Posterior vena cava (tissue), 2 donors: ENCODE measurements around the gene IL12RB2. TPM values are rescaled to one million over a fixed set of nuclear protein-coding genes. Genes with fewer than 3 reads are reported as not detected.

Experiments used
- DNase-seq: peaks from one replicate; pipeline ENCODE4 v3.0.0-alpha.2; 2020; ENCODE audit warnings: low spot score
- intact Hi-C, 2 donors: fragments of 100-400 bp; cut with DNase I; formaldehyde crosslinking; loops; one replicate each; pipeline versions ENCODE4 v1.14.1 to v1.14.2; 2022 to 2023
- long read RNA-seq, 2 donors: library from polyadenylated mRNA; unstranded; transcript quantifications; one replicate each; pipeline ENCODE4 v2.0.0, GENCODE V29; 2020 to 2021
- total RNA-seq, 2 donors: library from RNA; stranded (reverse); fragmentation: NEBNext Ultra II Directional; extraction: Animal tissue kit (Norgen Biotek cat#: 25700); gene quantifications; one replicate each; pipeline ENCODE4 v1.2.1, GENCODE V29; 2021
- donor health status: DM: yes; HTN: yes; CAD: no.
- donor health status: DM: yes; HTN: yes; CAD: no.

Gene IL12RB2, protein sequence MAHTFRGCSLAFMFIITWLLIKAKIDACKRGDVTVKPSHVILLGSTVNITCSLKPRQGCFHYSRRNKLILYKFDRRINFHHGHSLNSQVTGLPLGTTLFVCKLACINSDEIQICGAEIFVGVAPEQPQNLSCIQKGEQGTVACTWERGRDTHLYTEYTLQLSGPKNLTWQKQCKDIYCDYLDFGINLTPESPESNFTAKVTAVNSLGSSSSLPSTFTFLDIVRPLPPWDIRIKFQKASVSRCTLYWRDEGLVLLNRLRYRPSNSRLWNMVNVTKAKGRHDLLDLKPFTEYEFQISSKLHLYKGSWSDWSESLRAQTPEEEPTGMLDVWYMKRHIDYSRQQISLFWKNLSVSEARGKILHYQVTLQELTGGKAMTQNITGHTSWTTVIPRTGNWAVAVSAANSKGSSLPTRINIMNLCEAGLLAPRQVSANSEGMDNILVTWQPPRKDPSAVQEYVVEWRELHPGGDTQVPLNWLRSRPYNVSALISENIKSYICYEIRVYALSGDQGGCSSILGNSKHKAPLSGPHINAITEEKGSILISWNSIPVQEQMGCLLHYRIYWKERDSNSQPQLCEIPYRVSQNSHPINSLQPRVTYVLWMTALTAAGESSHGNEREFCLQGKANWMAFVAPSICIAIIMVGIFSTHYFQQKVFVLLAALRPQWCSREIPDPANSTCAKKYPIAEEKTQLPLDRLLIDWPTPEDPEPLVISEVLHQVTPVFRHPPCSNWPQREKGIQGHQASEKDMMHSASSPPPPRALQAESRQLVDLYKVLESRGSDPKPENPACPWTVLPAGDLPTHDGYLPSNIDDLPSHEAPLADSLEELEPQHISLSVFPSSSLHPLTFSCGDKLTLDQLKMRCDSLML
- 1 to 10 TPM; 1.1 to 2.8 TPM for total RNA-seq
- long read RNA-seq, donor 1, partial matches to known transcripts = 1 of 2 reads
- long read RNA-seq, donor 1, other reads (novel, unspliced or antisense) = 1 of 2 reads
- long read RNA-seq, donor 2, partial matches to known transcripts = 0 of 1 reads
- long read RNA-seq, donor 2, other reads (novel, unspliced or antisense) = 1 of 1 reads

DNA sequence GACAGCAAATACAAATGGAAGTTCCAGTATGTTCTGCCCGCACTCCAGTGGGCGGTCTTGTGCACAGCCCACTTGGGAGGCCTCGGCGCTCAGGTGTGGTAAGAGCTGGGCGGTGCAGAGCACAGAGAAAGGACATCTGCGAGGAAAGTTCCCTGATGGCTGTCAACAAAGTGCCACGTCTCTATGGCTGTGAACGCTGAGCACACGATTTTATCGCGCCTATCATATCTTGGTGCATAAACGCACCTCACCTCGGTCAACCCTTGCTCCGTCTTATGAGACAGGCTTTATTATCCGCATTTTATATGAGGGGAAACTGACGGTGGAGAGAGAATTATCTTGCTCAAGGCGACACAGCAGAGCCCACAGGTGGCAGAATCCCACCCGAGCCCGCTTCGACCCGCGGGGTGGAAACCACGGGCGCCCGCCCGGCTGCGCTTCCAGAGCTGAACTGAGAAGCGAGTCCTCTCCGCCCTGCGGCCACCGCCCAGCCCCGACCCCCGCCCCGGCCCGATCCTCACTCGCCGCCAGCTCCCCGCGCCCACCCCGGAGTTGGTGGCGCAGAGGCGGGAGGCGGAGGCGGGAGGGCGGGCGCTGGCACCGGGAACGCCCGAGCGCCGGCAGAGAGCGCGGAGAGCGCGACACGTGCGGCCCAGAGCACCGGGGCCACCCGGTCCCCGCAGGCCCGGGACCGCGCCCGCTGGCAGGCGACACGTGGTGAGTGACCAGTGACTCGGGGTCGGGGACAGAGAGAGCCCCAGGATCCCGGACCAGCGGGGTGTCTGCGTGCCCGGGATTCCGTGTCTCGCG is at the start of gene IL12RB2:
TSS of gene IL12RB2 (plus strand) at position 623 of the 810 bp plus-strand sequence. CDS start 12,496 bp downstream, outside the sequence.
- intact Hi-C loops = no loop called here
- no peak for DNase-seq

DNA sequence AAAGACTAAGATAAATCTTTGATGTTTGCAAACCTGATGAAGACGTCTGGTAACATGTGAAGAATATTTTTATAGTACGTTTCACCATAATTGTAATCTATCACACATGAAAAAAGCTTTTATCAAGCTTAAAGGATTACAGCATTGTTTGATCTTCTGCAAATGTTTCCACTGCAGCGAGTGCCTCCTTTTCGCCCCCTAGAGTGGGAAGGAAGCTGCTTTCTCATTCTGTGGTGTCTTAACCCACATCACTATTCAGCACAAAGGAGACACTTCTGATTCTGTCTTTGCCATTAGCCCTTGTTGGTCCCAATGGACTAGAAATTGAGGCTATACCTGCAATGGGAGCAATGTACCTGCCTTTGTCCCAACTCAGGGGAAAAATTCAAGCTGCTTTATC is 46.0 kb upstream of the IL12RB2 start:
- no peak for DNase-seq

DNA sequence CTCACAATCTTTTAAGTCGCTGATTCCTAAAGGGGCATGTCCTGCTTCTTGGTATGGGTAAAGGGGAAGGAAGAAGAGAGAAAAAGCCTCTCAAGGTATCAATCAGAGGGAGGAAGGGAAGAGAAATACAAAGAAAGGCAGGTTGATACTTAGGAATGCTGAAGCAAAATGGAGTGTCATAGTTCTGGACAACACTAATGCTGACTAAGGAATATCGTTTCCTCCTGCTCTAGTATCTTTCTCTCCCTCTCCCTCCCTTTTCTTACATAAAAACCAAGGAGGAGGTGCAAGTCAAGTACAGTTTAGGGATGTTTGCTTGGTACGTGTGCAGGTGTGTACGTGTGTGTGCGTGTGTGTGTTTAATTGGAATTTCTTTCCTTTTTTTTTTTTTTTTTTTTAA is 44.9 kb upstream of the IL12RB2 start:
- intact Hi-C loops = no loop called here
- DNase-seq = no peak

More for the DNA sequence above, 46.0 kb upstream of the IL12RB2 start:
- intact Hi-C loops = no loop called here

DNA sequence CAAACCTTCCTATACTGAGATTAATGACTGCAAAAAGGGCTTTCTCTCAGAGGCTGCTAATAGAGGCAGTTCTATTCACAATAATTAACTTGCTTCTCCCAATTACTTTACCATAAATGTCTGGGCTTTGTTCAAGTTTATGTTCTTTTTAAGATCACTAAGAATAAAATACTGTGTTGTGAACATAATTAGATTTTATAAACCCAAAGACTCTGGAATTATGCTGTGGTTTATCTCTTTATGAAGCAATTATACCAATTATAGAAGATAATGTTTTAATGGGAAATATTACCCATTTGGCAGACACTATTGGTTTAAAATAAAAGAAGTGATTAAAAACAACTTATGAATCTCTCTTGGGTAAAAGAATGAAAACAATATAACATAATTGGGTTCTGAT is 43.5 kb upstream of the IL12RB2 start:
- DNase-seq = no peak
- intact Hi-C loops = no loop called here

DNA sequence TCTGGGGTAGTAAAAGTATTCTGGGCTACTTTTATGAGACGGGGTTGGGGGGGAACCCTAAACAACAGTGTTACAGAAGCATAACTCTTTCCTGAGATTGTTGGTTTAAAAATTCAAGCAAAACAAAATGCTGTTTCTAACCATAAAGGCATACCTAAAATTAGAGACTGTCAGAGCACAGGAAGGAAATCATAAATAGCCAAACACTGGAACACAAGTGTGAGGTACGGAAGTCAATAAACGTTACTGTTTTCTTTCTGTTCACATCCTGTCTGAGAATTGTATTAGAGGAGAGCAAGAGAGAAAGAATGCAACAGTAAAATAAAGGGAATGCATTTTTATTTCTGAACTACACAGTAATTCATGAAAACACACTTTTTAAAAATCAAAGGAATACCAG is 42.8 kb upstream of the IL12RB2 start:
- no peak for DNase-seq
- intact Hi-C loops = no loop called here

DNA sequence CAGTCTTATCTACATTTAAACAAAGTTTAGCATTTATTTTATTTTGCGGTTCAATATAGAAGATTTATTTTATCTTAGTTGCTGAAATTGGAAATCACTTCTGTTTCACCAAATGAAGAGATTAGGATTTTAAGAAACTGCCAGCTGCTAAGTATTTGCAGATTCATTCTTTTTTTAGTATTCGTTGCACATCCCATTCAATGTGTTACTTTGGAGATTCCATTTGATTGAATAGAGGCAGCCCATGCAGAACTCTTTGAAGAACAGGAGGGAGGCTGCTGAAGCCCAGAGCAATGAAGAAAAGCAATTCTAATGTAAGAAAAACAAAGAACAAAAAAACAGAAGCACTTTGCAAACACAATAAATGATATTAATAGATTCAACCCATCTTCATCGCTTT is 38.6 kb upstream of the IL12RB2 start:
- DNase-seq = no peak

DNA sequence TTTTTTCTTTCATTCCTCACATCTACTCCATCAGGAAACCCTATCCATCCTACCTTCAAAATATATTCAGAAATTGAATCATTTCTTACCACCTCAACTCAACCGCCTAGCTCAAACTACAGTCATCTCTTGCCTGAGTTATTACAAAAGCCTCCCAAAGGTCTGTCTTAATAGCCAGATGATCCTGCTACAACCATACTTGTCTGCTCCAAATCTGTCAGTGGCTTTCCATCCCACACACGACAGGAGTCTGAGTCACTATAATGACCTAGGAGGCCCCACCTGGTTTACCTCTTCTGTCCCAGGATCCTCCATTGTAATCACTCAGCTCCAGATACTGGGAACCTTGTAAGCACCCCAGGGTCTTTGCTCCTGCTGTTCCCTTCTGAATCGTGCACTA is 37.1 kb upstream of the IL12RB2 start:
- DNase-seq = no peak
- intact Hi-C loops = no loop called here

More for the DNA sequence above, 38.6 kb upstream of the IL12RB2 start:
- intact Hi-C loops = no loop called here

DNA sequence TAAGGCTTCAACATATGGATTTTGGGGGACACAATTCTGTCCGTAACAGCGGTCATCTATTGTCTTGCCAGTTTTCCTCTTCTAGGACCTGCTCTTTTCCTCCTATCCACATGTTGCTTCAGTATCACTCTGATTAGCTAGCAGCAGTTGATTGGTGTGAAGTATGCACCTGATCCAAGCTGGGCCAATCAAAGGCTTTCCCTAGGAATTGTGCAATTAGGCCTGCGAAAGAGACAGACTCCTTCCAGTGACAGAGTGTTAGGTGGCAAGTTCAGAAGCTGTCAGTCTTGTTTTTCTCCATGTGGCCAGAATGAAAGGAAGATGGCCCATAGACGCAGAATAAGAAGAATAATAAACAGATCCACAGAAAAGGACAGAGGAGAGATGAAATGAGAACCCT is 34.1 kb upstream of the IL12RB2 start:
- DNase-seq = no peak
- intact Hi-C loops = no loop called here

DNA sequence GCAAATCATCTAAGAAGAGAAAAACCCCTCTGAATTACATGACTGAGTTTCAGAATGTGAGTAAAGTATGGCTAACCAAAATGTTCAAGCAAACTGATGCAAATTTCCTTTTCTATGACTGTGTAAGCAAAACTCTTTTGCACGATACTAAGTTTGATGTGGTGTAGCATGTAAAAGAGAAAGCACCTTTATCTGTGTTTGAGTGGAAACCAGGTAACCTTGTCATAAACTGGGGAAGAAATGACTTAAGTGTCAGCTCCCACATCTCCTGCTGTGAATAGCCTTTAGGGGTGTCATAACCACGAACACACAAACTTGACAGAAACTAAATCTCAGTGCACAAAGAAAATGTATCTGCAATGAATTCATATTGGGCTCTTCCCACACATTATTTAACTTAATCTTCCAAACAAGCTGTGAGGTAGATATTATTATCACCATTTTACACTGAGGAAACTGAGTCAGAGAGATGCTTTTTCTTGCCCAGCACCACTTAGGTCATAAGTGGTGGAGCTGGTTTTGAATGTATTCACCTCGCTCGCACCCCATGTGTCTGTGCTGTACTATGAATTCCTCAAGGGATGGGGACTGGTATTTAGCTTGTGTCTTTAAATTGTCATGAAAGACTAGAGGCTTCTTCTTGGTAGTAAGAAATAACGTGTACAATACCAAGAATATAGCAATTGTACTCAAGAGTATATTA is 32.9 kb upstream of the IL12RB2 start:
- DNase-seq = no peak
- intact Hi-C loops = no loop called here

DNA sequence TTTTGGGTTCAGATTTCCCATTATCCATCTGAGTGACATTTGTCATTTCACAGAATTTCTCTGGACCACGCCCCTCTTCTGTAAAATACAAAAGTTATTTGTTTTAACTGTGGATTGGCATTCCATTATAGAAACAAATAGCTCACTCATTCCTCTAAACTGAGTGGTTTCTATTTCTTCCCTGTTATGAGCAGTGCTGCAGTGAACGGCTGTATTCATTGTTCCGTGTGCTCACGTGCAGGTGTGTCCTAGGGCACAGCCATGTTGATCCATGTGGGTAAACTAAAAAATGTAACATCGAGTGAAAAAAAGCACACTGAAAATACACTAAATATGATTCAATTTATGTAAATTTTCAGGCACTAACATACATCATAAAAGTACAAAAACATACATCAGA is 27.0 kb upstream of the IL12RB2 start:
- intact Hi-C loops = no loop called here
- no peak for DNase-seq

DNA sequence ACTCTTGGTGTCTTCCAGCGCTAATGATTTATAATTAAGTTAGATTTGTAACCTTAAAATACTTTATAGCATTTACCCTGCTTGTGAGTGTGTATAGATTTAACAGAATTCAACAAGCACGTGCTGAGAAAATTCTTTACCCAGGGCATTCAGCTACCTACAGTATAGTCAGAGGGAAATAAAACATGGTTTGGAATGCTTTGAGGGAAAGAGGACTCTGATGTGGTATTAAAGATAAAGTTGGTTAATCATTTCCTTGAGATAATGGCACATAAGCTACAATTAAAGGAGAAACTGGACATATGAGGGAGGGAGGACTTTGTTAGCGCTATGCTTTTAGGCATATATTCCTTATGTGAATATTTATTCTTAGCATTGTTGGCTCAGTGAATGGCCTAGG is 26.4 kb upstream of the IL12RB2 start:
- no peak for DNase-seq
- intact Hi-C loops = no loop called here

DNA sequence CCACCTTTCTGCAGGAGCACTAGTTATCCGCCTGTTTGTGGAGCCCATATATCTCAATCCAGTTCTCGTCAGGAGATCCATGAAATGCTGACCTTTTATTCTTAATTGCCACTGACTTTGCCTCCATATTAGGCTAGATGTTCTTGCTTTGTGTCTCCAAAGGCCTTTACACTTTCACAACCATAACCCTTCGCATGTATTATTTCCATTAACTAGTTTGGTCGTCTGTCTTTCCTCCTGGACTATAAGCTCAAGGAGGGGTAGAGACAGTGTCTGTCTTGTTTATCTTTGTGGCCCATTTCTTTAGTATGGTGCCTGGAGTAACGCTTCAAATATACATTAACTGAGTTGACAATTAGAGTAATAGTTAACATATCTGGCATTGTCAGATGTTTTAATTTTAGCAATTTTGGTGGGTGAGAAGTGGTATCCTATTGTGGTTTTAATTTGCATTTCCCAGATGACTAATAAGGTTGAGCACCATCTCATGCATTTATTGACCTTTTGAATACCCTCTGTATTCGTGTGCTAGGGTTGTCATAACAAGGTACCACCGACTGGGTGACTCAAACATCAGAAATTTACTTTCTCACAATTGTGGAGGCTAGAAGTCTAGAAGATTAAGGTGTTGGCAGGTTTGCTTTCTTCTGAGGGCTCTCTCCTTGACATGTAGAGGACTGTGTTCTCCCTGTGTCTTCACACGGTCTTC is 21.7 kb upstream of the IL12RB2 start:
- DNase-seq = no peak
- intact Hi-C loops = no loop called here

DNA sequence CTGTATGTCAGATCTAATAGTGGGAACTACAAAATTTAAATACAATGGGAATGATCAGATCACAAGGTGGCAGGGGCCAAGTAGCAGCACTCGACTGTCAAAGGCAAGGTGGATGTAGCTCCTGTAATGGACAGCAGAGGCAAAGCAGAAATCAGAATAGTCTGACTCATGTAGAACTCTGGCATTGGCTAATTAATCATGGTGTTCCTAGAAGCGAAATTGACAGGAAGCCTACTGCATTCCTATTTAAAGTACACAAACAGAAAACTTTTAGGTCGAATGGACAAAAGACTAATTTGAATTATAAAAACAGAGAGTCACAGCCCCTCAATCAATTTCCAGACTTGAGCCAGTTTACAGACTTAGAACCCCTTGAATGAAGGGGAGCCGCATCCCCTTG is 17.4 kb upstream of the IL12RB2 start:
- DNase-seq = no peak

DNA sequence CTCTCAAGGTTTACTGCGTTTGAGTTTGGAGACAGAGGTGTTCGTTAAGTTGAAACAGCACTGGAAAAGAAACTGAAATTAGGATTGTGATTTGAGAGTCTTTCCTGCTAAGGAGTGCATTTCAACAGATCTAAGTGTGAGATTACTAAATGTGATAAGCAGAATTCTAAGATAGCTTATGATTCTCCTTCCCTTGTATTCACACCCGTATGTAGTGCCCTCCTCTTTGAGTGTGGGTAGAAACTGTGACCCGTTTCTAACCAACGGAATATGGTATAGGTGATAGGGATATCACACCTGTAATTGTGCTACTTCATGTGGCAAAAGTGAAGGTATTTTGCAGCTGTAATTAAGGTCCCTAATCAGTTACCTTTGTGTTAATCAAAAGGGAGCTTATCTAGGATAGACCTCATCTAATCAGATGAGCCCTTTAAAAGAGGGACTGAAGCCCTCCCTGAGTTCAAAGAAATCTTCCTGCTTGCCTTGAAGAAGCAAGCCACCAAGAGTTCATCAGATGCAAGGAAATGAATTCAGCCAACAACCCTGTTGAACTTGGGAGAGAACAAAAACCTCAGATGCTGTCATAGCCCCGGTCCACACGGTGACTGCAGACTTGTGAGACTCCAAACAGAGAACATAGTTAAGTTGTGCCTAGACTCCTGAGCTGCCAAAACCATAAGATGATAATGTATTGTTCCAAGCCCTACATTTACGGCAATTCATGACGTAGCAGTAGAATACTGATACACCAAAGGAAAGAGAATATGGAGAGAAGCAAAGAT is 12.6 kb upstream of the IL12RB2 start:
- intact Hi-C loops = no loop called here

More for the DNA sequence above, 17.4 kb upstream of the IL12RB2 start:
- intact Hi-C loops = no loop called here

DNA sequence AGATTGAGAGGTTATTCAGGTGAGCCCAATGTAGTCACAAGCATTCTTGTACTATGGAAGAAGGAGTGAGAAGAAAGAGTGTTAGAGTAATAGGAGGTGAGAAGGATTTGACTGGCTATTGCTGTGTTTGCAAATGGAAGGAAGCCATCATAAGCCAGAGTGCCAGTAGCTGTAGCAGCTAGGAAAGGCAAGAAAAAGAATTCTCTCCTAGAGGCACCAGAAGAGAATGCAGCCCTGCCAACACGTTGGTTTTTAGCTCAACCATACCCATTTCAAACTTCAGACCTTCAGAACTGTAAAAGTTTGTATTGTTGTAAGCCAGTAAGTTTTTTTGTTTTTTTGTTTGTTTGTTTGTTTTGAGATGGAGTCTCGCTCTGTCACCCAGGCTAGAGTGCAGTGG is 8.9 kb upstream of the IL12RB2 start:
- no peak for DNase-seq
- intact Hi-C loops = no loop called here

More for the DNA sequence above, 12.6 kb upstream of the IL12RB2 start:
- no peak for DNase-seq

DNA sequence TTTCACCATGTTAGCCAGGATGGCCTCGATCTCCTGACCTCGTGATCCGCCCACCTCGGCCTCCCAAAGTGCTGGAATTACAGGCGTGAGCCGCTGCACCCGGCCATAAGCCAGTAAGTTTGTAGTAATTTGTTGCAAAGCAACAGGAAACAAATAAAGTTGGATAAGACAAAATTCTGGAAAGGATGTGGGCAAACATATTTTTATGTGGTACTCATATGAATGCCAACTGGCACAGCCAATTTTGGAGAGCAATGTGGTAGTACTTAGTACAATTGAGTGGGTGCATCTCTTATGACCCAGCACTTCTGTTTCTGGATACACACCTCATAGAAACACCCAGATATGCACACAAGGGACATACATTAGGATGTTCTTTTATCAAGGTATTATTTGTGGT is 8.4 kb upstream of the IL12RB2 start:
- DNase-seq = no peak
- intact Hi-C loops = no loop called here

DNA sequence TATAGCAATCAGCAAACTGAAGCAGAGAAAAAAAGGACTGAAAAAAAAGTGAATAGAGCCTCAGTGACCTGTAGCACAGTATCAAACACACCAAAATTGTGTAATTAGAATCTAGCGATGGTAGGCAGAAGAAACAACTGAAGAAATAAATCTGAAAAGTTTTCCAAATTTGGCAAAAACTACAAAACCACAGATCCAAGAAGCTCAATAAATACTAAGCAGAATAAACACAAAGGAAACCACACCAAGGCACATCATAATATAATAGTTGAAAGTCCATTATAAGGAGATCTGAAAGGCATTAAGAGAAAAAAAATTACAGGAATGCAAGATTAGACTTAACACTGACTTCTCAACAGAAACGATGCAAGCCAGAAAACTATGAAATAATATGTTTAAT is 7.1 kb upstream of the IL12RB2 start:
- intact Hi-C loops = no loop called here
- no peak for DNase-seq
